AG08396 (cell line): ENCODE measurements around the gene SEMA3G.

Experiments used
- DNase-seq: peaks from one replicate; pipeline ENCODE4 v3.0.0; 2012; ENCODE audit warnings: low spot score, mixed read lengths

The SEMA3G gene

DNA sequence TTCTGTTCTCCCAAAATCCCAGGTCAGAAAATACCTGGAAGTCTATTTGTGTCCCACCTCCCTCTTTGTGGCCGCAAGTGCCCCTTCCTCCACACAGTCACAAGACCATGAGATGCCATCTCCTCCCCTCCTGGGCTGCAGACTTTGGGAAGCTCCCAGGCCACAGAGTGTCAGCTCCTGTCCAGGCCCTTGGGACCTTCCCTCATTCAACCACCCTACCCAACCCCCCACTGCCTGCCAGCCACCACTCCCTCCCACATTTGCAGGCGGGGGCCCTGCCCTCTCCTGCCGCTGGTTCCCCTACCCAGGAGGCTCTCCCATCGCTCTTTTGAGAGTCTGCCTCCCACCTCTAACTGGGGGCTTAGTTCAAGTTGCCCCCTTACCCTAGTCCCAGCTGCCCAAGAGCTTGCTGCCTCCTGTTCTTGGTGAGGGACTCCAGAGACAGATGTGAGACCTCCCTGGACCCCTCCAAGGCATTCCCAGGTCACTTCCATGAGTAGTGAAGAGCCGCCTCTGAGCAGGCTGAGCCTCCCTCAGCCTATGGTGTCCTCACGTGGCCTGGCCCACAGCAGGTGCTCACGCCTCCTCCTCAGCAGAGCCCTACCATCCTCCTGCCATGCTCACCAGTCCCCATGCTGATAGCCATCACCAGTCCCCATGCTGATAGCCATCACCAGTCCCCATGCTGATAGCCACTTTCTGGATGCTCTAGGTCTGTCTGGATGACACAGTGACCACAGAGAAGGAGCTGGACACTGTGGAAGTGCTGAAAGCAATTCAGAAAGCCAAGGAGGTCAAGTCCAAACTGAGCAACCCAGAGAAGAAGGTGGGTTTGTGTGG lies 34.4 kb upstream of the SEMA3G start:
- no peak for DNase-seq

GRCh38 chr3:52477796-52478095 lies 32.8 kb upstream of the SEMA3G start:
- no peak for DNase-seq

DNA sequence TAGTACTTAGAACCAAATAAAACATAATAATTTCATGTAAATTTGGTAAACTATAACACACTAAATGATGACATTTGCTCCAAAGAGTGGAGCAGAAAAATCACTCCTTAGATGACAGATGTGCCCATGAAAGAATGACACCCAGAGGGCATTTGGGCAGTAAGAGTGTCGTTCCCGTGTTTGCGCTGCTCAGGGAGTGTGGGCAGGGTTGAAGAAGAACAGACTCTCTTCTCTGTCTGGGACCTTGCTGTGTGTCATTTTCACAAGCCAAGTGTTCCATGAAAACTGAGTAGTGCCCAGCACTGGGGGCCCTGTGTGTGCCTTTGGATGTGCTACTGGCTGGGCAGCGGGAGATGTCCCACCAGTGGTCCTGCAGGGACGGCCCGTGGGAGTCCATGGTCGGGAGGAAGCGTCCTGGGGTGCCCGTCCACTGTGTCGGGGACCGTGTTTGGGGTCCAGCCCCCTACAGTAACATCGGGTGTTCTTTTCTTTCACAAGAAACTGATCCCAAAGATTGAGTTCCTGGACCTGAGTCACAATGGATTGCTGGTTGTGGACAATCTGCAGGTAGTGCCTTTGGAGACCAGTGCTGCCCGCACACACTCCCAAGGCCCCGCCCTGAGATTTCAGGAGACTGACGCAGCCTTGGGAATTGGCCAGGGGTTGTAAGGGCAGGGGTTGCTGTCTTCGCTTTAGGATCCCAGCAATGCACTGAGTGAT lies 32.3 kb upstream of the SEMA3G start:
- DNase-seq, result no peak

DNA sequence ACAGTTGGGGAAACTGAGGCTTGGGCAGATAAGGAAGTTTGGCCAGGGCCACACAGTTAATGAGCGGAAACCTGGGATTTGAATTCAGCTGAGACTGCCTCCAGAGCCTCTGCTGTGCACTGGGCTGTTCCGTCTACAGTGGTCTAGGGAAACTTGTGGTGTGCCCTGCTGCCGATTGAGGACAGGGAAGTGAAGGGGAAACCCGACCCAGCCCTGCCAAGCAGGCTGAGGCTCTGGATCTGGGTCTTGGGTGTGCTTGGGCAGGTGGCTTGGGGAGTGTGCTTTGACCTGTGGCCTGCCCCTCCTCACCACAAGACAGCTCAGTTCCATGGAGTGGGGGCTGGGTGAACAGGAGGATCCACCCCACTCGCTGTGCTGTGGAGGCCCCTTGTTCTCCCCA lies 28.1 kb upstream of the SEMA3G start:
- no peak for DNase-seq

- DNase-seq, result no peak
These were observed 27.5 kb upstream of the SEMA3G start for GRCh38 chr3:52472239-52473000.

DNA sequence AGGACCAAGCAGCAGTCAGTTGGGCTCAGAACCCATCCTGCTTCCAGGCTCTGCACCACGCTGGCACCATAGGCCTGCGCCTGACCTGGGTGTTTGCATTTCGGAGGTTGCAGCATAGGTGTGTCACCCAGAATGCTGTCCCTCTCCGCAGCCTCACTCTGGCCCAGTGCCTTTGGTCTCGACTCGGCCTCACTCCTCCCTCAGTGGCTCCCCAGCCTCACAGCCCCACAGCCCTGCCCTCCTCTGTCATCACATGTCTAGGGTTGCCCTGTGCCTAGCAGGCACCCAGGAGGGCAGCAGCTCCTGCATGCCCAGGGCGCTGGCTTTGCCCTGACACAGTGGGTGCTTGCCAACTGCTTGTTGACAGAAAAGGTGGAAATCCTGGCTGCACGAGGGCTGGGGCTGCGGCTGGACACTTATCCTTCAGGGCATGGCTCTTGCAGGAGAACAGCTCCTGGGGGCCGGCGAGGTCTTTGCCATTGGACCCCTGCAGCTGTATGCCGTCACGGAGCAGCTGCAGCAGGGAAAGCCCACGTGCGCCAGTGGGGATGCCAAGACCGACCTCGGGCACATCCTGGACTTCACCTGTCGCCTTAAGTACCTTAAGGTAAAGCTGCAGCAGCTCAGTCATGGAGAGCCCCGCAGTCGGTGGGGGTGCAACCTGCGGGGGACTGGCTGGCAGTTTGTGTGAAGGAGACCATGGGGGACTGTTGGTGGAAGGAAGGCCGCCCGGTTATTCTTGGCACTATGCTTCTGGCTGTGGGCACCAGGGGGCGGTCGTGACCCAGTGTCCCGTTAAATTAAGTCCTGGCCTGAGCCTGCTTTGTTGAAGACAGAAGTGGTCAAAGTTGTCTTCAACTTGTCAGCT lies 26.7 kb upstream of the SEMA3G start:
- DNase-seq, result peak; percentile 71

DNA sequence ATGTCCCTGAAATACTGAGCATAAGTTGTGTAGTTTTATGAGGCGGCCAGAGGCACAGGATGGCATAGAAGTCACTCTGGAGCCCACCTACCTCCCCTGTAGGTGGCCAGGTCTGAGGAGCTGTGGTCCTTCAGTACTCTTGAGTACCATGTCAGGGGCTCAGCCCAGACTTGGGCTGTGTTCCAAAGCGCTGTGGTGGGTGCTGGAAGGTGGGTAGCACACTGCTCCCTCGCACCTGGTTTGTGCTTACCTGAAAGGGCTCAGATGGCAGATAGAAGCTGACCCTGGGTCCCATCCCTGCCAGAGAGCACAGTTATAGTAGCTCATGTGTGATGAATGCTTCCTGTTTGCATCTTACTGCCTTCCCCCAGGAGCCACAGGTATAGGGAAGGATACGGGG lies 26.0 kb upstream of the SEMA3G start:
- DNase-seq, result no peak

DNA sequence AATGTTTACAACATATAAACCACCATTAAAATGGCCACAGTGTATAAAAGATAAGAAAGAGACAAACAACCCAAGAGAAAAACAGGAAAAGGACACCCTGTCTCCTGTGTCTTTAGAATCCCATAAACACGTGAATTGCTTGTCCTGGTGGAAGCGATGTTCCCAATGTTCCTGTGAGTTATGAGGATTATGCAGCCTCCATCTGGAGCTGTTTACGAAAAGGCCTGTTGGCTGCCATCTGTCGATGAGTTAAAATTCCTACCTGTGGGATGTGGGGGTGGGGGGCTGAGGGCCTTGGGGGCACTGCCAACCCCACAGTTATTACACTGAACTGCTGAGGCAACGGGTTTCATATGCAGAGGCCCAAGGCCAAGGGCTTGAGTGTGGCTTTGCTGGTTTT lies 24.1 kb upstream of the SEMA3G start:
- no peak for DNase-seq

DNA sequence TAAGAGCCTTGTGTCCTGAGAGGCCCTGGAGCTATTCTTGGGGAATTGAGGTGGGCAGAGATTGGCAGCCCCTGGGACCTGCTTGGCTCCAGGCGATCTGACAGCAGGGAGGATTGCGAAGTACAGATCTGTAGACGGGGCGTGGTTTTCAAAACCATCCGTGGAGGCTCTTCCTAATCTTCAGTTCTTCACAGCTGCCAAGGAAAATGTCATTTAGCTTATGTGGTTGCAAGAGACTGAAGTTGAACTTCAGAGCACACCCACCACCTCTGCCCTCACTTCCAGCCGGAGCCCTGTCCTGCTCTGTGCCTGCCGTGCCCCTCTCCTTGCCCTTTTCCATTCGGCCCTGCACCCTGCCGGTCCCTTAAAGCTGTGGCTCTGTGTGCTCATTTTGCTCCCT lies 23.4 kb upstream of the SEMA3G start:
- no peak for DNase-seq

GRCh38 chr3:52463416-52463815 lies 18.5 kb upstream of the SEMA3G start:
- DNase-seq, result no peak

- DNase-seq, result no peak
These were observed 17.0 kb upstream of the SEMA3G start for GRCh38 chr3:52461874-52462273.

GRCh38 chr3:52458770-52459545 lies 14.1 kb upstream of the SEMA3G start:
- DNase-seq, result no peak

GRCh38 chr3:52458031-52458760 lies 13.3 kb upstream of the SEMA3G start:
- DNase-seq, result no peak

- DNase-seq, result no peak
These were observed 11.9 kb upstream of the SEMA3G start for GRCh38 chr3:52456800-52457183.

DNA sequence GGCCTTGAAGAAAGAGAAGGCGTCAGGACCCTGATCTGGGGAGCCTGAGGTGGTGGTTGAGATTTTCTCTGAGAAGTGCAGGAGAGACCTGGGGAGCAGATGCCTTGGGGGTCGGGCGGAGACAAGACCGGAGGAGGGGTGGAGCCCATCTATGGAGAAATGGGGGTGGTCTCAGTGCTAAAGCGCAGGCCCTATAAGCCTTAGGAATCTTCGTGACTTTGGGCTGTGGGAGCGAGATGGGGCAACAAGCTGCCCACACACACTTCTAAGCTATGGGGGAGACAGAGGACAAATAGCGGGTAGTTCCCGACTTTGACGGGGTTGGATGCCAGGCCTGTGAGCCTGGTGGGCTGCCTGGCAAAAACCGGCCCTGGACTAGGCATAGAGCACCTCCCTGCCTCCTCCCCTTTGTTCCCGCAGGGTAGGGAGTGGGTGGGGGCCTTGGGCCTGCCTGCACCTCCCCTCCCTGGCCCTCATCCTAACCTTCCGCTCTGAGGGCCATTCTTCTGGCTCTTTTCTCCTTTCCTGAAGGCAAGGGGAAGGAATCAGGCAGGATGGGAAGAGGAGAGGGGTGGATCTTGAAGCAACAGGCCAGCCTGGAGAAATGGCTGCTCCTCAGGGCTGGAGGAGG lies 11.4 kb upstream of the SEMA3G start:
- DNase-seq, result peak; percentile 61

- peak; percentile 96 for DNase-seq
These were observed 10.6 kb upstream of the SEMA3G start, which contains the start of gene NISCH for GRCh38 chr3:52455283-52456168. Gene NISCH (plus strand): TSS chr3:52455604. CDS start chr3:52455642, 38 bp downstream.

GRCh38 chr3:52454938-52455282 lies 10.0 kb upstream of the SEMA3G start:
- no peak for DNase-seq

GRCh38 chr3:52454250-52454937 lies 9.5 kb upstream of the SEMA3G start:
- no peak for DNase-seq
